ENCODE measurements around the gene SELENOV. TPM values are rescaled to one million over a fixed set of nuclear protein-coding genes. Genes with fewer than 3 reads are reported as not detected.
A peak's percentile ranks its signal among the peaks of the same experiment; 100 is the strongest.

The SELENOV gene
- total and polyA plus RNA-seq, 5 donors from 2014 or later: not detected

DNA sequence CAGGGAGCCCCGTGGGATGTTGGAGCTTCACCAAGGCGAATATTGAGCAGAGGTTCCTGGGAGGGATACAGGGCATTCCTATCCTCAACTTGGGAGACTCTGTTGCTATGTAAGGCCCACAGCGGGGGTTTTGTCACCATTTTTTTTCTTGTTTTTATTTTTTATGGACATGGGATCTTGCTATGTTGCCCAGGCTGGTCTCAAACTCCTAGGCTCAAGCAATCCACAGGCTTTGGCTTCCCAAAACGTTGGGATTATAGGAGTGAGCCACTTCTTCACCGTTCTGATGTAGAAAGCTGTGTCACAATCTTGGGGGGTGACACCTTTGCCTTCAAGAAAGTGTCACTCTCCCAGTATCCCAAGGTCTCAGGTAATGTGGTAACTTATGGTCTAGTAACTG lies 13.6 kb upstream of the SELENOV start:
- H3K4me3 ChIP-seq (ENCODE audit: low read depth, low read length): no peak overlapping the region
- Mint-ChIP-seq H3K36me3 (peaks cover 1% of the 10 kb centered on the region), H3K4me1 (peaks cover 0 to 32% (median 22%) of the 10 kb centered on the region in 4 donors), H3K27ac (no peak overlapping the region), H3K27me3 (peaks cover 79% of the 10 kb centered on the region), H3K9me3 (peaks cover 0 to 7% (median 0%) of the 10 kb centered on the region in 7 donors), H3K4me3 (no peak overlapping the region)
- H3K27me3 ChIP-seq (ENCODE audit: control insufficient read depth, insufficient read depth, low read length): peaks cover 19% of the 10 kb centered on the region
- no peak for DNase-seq
- no peak overlapping the region for H3K27ac ChIP-seq (ENCODE audit: insufficient read depth, low read length, poor library complexity, severe bottlenecking)
- H3K4me1 ChIP-seq (ENCODE audit: control insufficient read depth, insufficient read depth, low read length, poor library complexity, severe bottlenecking): peaks cover 24% of the 10 kb centered on the region
- H3K9me3 ChIP-seq (ENCODE audit: control insufficient read depth in 2 of 2, low read length in 2 of 2): no peaks in the 10 kb centered on the region
- no peaks in the 10 kb centered on the region for H3K36me3 ChIP-seq (ENCODE audit: control insufficient read depth, insufficient read depth, low read length)
- no peak for ATAC-seq (ENCODE audit: low read depth in 2 of 2)

DNA sequence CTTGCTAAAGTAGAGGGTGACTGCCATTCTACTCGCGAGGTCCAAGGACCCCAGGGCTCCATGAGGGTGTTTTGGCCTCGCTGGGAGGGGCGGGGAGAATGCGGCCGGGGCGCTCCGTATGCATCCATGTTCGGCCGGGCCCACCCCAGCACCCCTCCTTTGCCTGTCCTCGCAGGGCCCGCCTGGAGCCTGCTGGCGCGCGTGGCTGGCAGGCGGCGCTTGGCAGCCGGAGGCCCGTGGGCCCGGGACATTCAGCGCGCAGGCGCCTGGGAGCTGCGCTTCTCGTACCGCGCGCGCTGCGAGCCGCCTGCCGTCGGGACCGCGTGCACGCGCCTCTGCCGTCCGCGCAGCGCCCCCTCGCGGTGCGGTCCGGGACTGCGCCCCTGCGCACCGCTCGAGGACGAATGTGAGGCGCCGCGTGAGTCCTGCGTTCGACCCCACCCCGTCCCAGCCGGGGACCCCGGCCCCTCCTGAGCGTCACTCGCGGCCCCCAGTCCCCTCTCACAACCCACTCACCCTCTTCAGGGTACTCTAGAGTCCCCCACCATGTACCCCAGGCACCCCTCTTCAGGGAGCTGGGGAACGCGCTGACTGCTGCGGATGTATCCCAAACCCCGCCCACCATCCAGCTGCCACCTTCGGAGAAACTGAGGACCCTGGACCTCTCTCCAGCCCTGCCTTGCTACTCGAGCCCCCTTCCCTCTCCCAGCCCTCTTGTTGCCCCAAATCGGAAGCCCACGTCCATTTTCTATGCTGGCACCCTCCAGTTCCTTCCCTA lies 12.1 kb upstream of the SELENOV start:
- Histone ChIP-seq H3K27me3 (ENCODE audit: control insufficient read depth, insufficient read depth, low read length) (peaks cover 20% of the 10 kb centered on the region), H3K27ac (ENCODE audit: insufficient read depth, low read length, poor library complexity, severe bottlenecking) (no peak overlapping the region), H3K36me3 (ENCODE audit: control insufficient read depth, insufficient read depth, low read length) (no peaks in the 10 kb centered on the region), H3K9me3 (ENCODE audit: control insufficient read depth in 2 of 2, low read length in 2 of 2) (no peaks in the 10 kb centered on the region), H3K4me3 (ENCODE audit: low read depth, low read length) (no peak overlapping the region), H3K4me1 (ENCODE audit: control insufficient read depth, insufficient read depth, low read length, poor library complexity, severe bottlenecking) (peaks cover 33% of the 10 kb centered on the region)
- peaks cover 76% of the 10 kb centered on the region for H3K27me3 Mint-ChIP-seq
- H3K4me3 Mint-ChIP-seq: peak overlapping the region in 2 of 4 donors; percentile 52 to 83
- DNase-seq (peak; percentile 63 to 86 (median 75)), ATAC-seq (ENCODE audit: low read depth in 2 of 2) (peak; percentile 79 to 80)
- H3K4me1 Mint-ChIP-seq: peaks cover 0 to 42% (median 26%) of the 10 kb centered on the region in 4 donors
- H3K27ac Mint-ChIP-seq: peak overlapping the region in 1 of 3 donors; percentile 83
- H3K36me3 Mint-ChIP-seq: peaks cover 4% of the 10 kb centered on the region
- peaks cover 0 to 7% (median 0%) of the 10 kb centered on the region in 7 donors for H3K9me3 Mint-ChIP-seq

DNA sequence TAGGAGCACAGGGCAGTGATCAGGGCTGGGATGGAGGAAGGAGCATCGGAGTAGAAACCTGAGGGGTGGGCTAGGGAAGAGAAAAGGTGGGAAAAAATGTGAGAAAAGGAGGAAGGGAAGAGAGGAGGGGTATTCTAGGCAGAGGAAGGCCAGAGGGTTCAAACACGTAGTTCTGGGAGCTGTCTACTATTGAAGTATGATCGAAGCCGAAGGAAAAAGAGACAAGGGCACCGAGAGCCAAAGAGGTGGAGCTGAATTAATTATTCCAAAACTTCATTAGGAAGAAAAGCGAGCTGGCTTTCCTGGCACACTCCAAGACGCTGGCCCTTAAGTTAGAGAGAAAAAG lies 8.4 kb upstream of the SELENOV start:
- H3K9me3 ChIP-seq (ENCODE audit: control insufficient read depth in 2 of 2, low read length in 2 of 2): no peaks in the 10 kb centered on the region
- no peak overlapping the region for H3K4me3 ChIP-seq (ENCODE audit: low read depth, low read length)
- H3K27ac Mint-ChIP-seq: peak overlapping the region in 1 of 3 donors; percentile 90
- ATAC-seq (ENCODE audit: low read depth in 2 of 2) (no peak), DNase-seq (no peak)
- H3K36me3 ChIP-seq (ENCODE audit: control insufficient read depth, insufficient read depth, low read length): no peaks in the 10 kb centered on the region
- peaks cover 70% of the 10 kb centered on the region for H3K27me3 Mint-ChIP-seq
- H3K27ac ChIP-seq (ENCODE audit: insufficient read depth, low read length, poor library complexity, severe bottlenecking): no peak overlapping the region
- H3K27me3 ChIP-seq (ENCODE audit: control insufficient read depth, insufficient read depth, low read length): peaks cover 3% of the 10 kb centered on the region
- H3K4me1 Mint-ChIP-seq: peaks cover 0 to 26% (median 17%) of the 10 kb centered on the region in 4 donors
- H3K36me3 Mint-ChIP-seq: peaks cover 4% of the 10 kb centered on the region
- peak overlapping the region in 3 of 4 donors; percentile 57 to 80 (median 77) for H3K4me3 Mint-ChIP-seq
- H3K9me3 Mint-ChIP-seq: peaks cover 0 to 5% (median 0%) of the 10 kb centered on the region in 7 donors
- H3K4me1 ChIP-seq (ENCODE audit: control insufficient read depth, insufficient read depth, low read length, poor library complexity, severe bottlenecking): peaks cover 19% of the 10 kb centered on the region

DNA sequence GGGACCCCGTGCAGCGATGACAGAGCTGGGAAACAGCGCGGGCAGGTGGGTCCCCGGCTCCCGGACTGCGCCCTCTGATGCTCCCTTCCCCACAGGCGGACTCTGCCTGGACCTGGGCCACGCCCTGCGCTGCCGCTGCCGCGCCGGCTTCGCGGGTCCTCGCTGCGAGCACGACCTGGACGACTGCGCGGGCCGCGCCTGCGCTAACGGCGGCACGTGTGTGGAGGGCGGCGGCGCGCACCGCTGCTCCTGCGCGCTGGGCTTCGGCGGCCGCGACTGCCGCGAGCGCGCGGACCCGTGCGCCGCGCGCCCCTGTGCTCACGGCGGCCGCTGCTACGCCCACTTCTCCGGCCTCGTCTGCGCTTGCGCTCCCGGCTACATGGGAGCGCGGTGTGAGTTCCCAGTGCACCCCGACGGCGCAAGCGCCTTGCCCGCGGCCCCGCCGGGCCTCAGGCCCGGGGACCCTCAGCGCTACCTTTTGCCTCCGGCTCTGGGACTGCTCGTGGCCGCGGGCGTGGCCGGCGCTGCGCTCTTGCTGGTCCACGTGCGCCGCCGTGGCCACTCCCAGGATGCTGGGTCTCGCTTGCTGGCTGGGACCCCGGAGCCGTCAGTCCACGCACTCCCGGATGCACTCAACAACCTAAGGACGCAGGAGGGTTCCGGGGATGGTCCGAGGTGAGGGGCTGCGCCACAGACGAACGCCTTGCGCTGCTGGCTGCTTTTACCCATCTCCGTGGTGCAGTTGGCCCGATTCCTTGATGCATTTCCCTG lies 7.8 kb upstream of the SELENOV start:
- Histone ChIP-seq H3K36me3 (ENCODE audit: control insufficient read depth, insufficient read depth, low read length) (no peaks in the 10 kb centered on the region), H3K9me3 (ENCODE audit: control insufficient read depth in 2 of 2, low read length in 2 of 2) (no peaks in the 10 kb centered on the region), H3K27ac (ENCODE audit: insufficient read depth, low read length, poor library complexity, severe bottlenecking) (no peak overlapping the region), H3K4me1 (ENCODE audit: control insufficient read depth, insufficient read depth, low read length, poor library complexity, severe bottlenecking) (peaks cover 19% of the 10 kb centered on the region), H3K4me3 (ENCODE audit: low read depth, low read length) (no peak overlapping the region), H3K27me3 (ENCODE audit: control insufficient read depth, insufficient read depth, low read length) (peaks cover 2% of the 10 kb centered on the region)
- H3K27ac Mint-ChIP-seq: no peak overlapping the region
- H3K4me3 Mint-ChIP-seq: peak overlapping the region in 3 of 4 donors; percentile 43 to 77 (median 71)
- ATAC-seq (ENCODE audit: low read depth in 2 of 2): peak; percentile 18 to 30
- H3K36me3 Mint-ChIP-seq: peaks cover 4% of the 10 kb centered on the region
- H3K27me3 Mint-ChIP-seq: peaks cover 67% of the 10 kb centered on the region
- peaks cover 0 to 5% (median 0%) of the 10 kb centered on the region in 7 donors for H3K9me3 Mint-ChIP-seq
- H3K4me1 Mint-ChIP-seq: peaks cover 0 to 26% (median 17%) of the 10 kb centered on the region in 4 donors
- DNase-seq: peak in 2 of 3 donors; percentile 8 to 61

DNA sequence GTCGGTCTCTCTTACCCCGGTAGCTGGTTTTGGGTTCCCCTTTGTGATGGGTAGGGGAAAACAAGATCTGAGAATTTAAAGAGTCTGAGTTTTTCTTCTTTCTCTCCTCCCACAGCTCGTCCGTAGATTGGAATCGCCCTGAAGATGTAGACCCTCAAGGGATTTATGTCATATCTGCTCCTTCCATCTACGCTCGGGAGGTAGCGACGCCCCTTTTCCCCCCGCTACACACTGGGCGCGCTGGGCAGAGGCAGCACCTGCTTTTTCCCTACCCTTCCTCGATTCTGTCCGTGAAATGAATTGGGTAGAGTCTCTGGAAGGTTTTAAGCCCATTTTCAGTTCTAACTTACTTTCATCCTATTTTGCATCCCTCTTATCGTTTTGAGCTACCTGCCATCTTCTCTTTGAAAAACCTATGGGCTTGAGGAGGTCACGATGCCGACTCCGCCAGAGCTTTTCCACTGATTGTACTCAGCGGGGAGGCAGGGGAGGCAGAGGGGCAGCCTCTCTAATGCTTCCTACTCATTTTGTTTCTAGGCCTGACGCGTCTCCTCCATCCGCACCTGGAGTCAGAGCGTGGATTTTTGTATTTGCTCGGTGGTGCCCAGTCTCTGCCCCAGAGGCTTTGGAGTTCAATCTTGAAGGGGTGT lies 7.1 kb upstream of the SELENOV start:
- Mint-ChIP-seq H3K36me3 (peaks cover 4% of the 10 kb centered on the region), H3K9me3 (peaks cover 0 to 5% (median 0%) of the 10 kb centered on the region in 7 donors), H3K4me1 (peaks cover 0 to 26% (median 17%) of the 10 kb centered on the region in 4 donors), H3K27ac (no peak overlapping the region), H3K27me3 (peaks cover 72% of the 10 kb centered on the region), H3K4me3 (peak overlapping the region in 3 of 4 donors; percentile 71 to 76 (median 73))
- DNase-seq (no peak), ATAC-seq (ENCODE audit: low read depth in 2 of 2) (no peak)
- no peak overlapping the region for H3K4me3 ChIP-seq (ENCODE audit: low read depth, low read length)
- no peaks in the 10 kb centered on the region for H3K9me3 ChIP-seq (ENCODE audit: control insufficient read depth in 2 of 2, low read length in 2 of 2)
- peaks cover 15% of the 10 kb centered on the region for H3K4me1 ChIP-seq (ENCODE audit: control insufficient read depth, insufficient read depth, low read length, poor library complexity, severe bottlenecking)
- peaks cover 2% of the 10 kb centered on the region for H3K27me3 ChIP-seq (ENCODE audit: control insufficient read depth, insufficient read depth, low read length)
- H3K27ac ChIP-seq (ENCODE audit: insufficient read depth, low read length, poor library complexity, severe bottlenecking): no peak overlapping the region
- no peaks in the 10 kb centered on the region for H3K36me3 ChIP-seq (ENCODE audit: control insufficient read depth, insufficient read depth, low read length)

DNA sequence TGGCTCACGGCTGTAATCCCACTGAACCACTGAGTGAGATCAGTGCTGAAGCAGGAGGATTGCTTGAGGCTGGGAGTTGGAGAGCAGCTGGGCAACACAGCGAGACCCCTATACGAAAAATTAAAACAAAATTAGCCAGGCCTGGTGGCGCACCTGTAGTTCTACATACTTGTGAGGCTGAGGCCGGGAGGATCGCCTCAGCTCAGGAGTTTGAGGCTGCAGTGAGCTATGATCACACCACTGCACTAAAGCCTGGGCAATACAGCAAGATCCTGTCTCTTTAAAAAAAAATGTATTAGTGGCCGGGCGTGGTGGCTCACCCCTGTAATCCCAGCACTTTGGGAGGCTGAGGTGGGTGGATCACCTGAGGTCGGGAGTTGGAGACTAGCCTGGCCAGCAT lies 6.3 kb upstream of the SELENOV start:
- H3K27me3 ChIP-seq (ENCODE audit: control insufficient read depth, insufficient read depth, low read length): peaks cover 3% of the 10 kb centered on the region
- peak overlapping the region in 1 of 4 donors; percentile 35 for H3K4me3 Mint-ChIP-seq
- peaks cover 74% of the 10 kb centered on the region for H3K27me3 Mint-ChIP-seq
- H3K4me1 ChIP-seq (ENCODE audit: control insufficient read depth, insufficient read depth, low read length, poor library complexity, severe bottlenecking): peaks cover 12% of the 10 kb centered on the region
- H3K4me1 Mint-ChIP-seq: peaks cover 0 to 19% (median 12%) of the 10 kb centered on the region in 4 donors
- ATAC-seq (ENCODE audit: low read depth in 2 of 2) (no peak), DNase-seq (no peak)
- no peak overlapping the region for H3K27ac ChIP-seq (ENCODE audit: insufficient read depth, low read length, poor library complexity, severe bottlenecking)
- H3K9me3 ChIP-seq (ENCODE audit: control insufficient read depth in 2 of 2, low read length in 2 of 2): no peaks in the 10 kb centered on the region
- H3K27ac Mint-ChIP-seq: no peak overlapping the region
- H3K36me3 Mint-ChIP-seq: peaks cover 4% of the 10 kb centered on the region
- no peaks in the 10 kb centered on the region for H3K36me3 ChIP-seq (ENCODE audit: control insufficient read depth, insufficient read depth, low read length)
- H3K4me3 ChIP-seq (ENCODE audit: low read depth, low read length): no peak overlapping the region
- peaks cover 0 to 5% (median 0%) of the 10 kb centered on the region in 7 donors for H3K9me3 Mint-ChIP-seq

DNA sequence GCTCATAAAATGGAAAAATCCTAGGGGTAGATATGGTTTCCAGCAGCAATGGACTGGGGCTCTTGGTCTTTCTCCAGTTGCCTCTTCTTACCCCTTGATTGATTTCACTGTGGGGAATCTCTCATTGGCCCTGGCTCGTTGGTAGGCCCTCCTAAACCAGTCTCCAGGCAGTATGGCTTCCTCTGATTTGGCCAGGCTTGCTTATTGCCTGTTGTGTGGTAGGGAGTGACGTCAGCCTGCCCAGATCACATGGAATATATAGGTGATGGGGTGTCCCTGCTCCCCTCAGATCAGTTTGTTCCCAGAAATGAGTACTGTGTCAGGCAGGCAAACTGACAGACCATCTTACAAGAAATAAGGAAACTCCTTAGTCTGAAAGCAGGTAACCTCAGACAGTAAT lies 5.7 kb upstream of the SELENOV start:
- Mint-ChIP-seq H3K27ac (no peak overlapping the region), H3K9me3 (peaks cover 0 to 5% (median 0%) of the 10 kb centered on the region in 7 donors), H3K27me3 (peaks cover 74% of the 10 kb centered on the region), H3K4me1 (peaks cover 0 to 18% (median 9%) of the 10 kb centered on the region in 4 donors), H3K36me3 (peaks cover 4% of the 10 kb centered on the region), H3K4me3 (no peak overlapping the region)
- ATAC-seq (ENCODE audit: low read depth in 2 of 2): no peak
- no peaks in the 10 kb centered on the region for H3K36me3 ChIP-seq (ENCODE audit: control insufficient read depth, insufficient read depth, low read length)
- no peak overlapping the region for H3K27ac ChIP-seq (ENCODE audit: insufficient read depth, low read length, poor library complexity, severe bottlenecking)
- DNase-seq: no peak
- no peaks in the 10 kb centered on the region for H3K9me3 ChIP-seq (ENCODE audit: control insufficient read depth in 2 of 2, low read length in 2 of 2)
- no peak overlapping the region for H3K4me3 ChIP-seq (ENCODE audit: low read depth, low read length)
- peaks cover 12% of the 10 kb centered on the region for H3K4me1 ChIP-seq (ENCODE audit: control insufficient read depth, insufficient read depth, low read length, poor library complexity, severe bottlenecking)
- H3K27me3 ChIP-seq (ENCODE audit: control insufficient read depth, insufficient read depth, low read length): peaks cover 8% of the 10 kb centered on the region

Data from CD4-positive, CD25-positive, alpha-beta regulatory T cell (primary cell).